ENCODE data around the gene NKX2-1.

Gene NKX2-1

GRCh38 chr14:36496346-36496745 is 23.7 kb downstream of the NKX2-1 start (continued):
- TF ChIP-seq ZNF791 (tag by site-specific recombination; IDR thresholded peaks at IDR 0.05) (no peak), PBX3 (CRISPR knock-in tag; IDR thresholded peaks at IDR 0.05) (no peak)

- TF ChIP-seq SETDB1 (IDR thresholded peaks at IDR 0.05; ENCODE audit: insufficient read length, low read length): no peak
- peak; percentile 63 for TF ChIP-seq PRDM4 (tag by site-specific recombination; IDR thresholded peaks at IDR 0.05)
- TF ChIP-seq ZNF660 (tag by site-specific recombination; IDR thresholded peaks at IDR 0.05): peak; percentile 39; the same call in 1 of the 2 replicates
- ChIA-PET POLR2A (no interaction called here), CTCF (interaction anchor here (0.8 kb wide), 1 partner anchor 26 kb away, joined by 3 read pairs; no protein-coding TSS in a partner anchor)
- H3K36me3 ChIP-seq (ENCODE audit: control insufficient read depth in 2 of 2, insufficient read depth in 1 of 2, low read length in 2 of 2): no peaks in the 10 kb centered on the region
- no peaks in the 10 kb centered on the region for H3K9me3 ChIP-seq (ENCODE audit: control insufficient read depth, insufficient read depth, low read depth, low read length)
- no peak overlapping the region for H3K27ac ChIP-seq (ENCODE audit: extremely low read depth, low read depth, low read length)
- H3K4me3 ChIP-seq (ENCODE audit: low read depth, low read length): no peak overlapping the region
- H3K4me1 ChIP-seq (ENCODE audit: control insufficient read depth, insufficient read depth, low read length): peaks cover 24% of the 10 kb centered on the region
Observed at GRCh38 chr14:36495666-36496065, 24.4 kb downstream of the NKX2-1 start.

GRCh38 chr14:36493761-36494160 is 26.3 kb downstream of the NKX2-1 start:
- Histone ChIP-seq H3K4me1 (ENCODE audit: control insufficient read depth, insufficient read depth, low read length) (peaks cover 24% of the 10 kb centered on the region), H3K36me3 (ENCODE audit: control insufficient read depth in 2 of 2, insufficient read depth in 1 of 2, low read length in 2 of 2) (no peaks in the 10 kb centered on the region), H3K27ac (ENCODE audit: extremely low read depth, low read depth, low read length) (no peak overlapping the region), H3K9me3 (ENCODE audit: control insufficient read depth, insufficient read depth, low read depth, low read length) (no peaks in the 10 kb centered on the region), H3K4me3 (ENCODE audit: low read depth, low read length) (no peak overlapping the region)
- ChIA-PET POLR2A (no interaction called here), CTCF (interaction anchor here (1.1 kb wide), 1 partner anchor 32 kb away, joined by 4 read pairs; no protein-coding TSS in a partner anchor)
- TF ChIP-seq ZNF530 (tag by site-specific recombination; IDR thresholded peaks at IDR 0.05; ENCODE audit: low read depth) (no peak), ZBTB17 (tag by site-specific recombination; IDR thresholded peaks at IDR 0.05) (peak; percentile 80), ZNF704 (tag by site-specific recombination; IDR thresholded peaks at IDR 0.05) (no peak), PRDM1 (tag by site-specific recombination; IDR thresholded peaks at IDR 0.05) (peak; percentile 65)

- Histone ChIP-seq H3K9me3 (ENCODE audit: control insufficient read depth, insufficient read depth, low read depth, low read length) (no peaks in the 10 kb centered on the region), H3K4me1 (ENCODE audit: control insufficient read depth, insufficient read depth, low read length) (no peaks in the 10 kb centered on the region), H3K27ac (ENCODE audit: extremely low read depth, low read depth, low read length) (no peak overlapping the region), H3K4me3 (ENCODE audit: low read depth, low read length) (no peak overlapping the region), H3K36me3 (ENCODE audit: control insufficient read depth in 2 of 2, insufficient read depth in 1 of 2, low read length in 2 of 2) (no peaks in the 10 kb centered on the region)
- TF ChIP-seq OVOL3 (tag by site-specific recombination; IDR thresholded peaks at IDR 0.05): no peak
- no peak for TF ChIP-seq SETDB1 (IDR thresholded peaks at IDR 0.05; ENCODE audit: insufficient read length, low read length)
- TF ChIP-seq ZNF658 (tag by site-specific recombination; IDR thresholded peaks at IDR 0.05): no peak
- TF ChIP-seq ZNF23 (tag by site-specific recombination; IDR thresholded peaks at IDR 0.05; ENCODE audit: borderline replicate concordance): no peak
- TF ChIP-seq ZNF560 (tag by site-specific recombination; IDR thresholded peaks at IDR 0.05; ENCODE audit: borderline replicate concordance): no peak
- TF ChIP-seq ZNF830 (tag by site-specific recombination; IDR thresholded peaks at IDR 0.05; ENCODE audit: low read depth): no peak
- TF ChIP-seq AEBP2 (tag by site-specific recombination; IDR thresholded peaks at IDR 0.05; ENCODE audit: borderline replicate concordance): no peak
- TF ChIP-seq ZNF670 (tag by site-specific recombination; IDR thresholded peaks at IDR 0.05; ENCODE audit: low read depth): no peak
- no peak for TF ChIP-seq ZNF112 (tag by site-specific recombination; IDR thresholded peaks at IDR 0.05)
- ChIA-PET POLR2A (no interaction called here), CTCF (no interaction called here)
Observed at GRCh38 chr14:36485773-36486172, 34.3 kb downstream of the NKX2-1 start.
